Measurements from ENCODE around the gene GLI2. TPM values are rescaled to one million over a fixed set of nuclear protein-coding genes. Genes with fewer than 3 reads are reported as not detected.

The GLI2 gene
- total RNA-seq, 1 donor from 2014 or later, result 16.2 TPM

DNA sequence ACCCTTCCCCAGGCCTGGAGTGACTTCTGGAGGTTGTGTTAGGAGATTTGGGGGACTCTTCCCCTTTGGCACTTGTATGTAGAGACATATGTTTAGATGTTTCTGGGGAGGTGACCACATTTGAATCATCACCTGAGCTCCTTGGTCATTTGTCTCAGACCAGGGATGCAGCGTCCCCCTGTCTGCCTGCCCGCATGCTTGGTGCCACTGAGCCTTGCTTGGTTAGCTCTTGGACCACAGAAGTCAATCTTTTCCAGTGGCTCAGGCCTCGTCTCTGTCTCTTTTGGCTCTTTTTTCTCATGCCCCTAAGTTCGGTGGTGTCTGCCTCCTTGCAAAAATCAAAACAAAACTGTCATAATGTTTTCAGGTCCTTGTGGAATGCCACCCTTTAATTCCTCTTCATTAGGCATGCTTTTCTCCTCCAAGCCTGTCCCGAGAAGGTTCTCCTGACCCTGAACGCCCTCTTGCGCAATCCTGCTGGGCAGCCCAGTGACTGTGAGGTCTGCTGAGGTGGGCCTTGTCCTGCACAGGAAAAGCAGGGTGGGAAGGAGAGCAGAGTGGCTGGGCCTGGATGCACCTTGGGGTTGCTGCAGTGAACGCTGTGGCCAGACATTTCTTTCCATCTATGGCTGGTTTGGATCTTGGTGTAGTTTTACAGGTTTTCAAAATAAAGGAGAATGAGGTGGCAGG, 24.9 kb downstream of the GLI2 start:
- Histone ChIP-seq H3K4me1 (peaks cover 47% of the 10 kb centered on the region), H3K36me3 (no peaks in the 10 kb centered on the region), H3K27ac (peak overlapping the region; percentile 85), H3K4me3 (no peak overlapping the region), H3K27me3 (no peaks in the 10 kb centered on the region), H3K9me3 (no peaks in the 10 kb centered on the region)
- TF ChIP-seq POLR2A (IDR thresholded peaks at IDR 0.05) (no peak), POLR2AphosphoS5 (IDR thresholded peaks at IDR 0.05; ENCODE audit: insufficient read depth in 1 of 2, low read depth in 1 of 2) (no peak)
- TF ChIP-seq, protein P1, sequence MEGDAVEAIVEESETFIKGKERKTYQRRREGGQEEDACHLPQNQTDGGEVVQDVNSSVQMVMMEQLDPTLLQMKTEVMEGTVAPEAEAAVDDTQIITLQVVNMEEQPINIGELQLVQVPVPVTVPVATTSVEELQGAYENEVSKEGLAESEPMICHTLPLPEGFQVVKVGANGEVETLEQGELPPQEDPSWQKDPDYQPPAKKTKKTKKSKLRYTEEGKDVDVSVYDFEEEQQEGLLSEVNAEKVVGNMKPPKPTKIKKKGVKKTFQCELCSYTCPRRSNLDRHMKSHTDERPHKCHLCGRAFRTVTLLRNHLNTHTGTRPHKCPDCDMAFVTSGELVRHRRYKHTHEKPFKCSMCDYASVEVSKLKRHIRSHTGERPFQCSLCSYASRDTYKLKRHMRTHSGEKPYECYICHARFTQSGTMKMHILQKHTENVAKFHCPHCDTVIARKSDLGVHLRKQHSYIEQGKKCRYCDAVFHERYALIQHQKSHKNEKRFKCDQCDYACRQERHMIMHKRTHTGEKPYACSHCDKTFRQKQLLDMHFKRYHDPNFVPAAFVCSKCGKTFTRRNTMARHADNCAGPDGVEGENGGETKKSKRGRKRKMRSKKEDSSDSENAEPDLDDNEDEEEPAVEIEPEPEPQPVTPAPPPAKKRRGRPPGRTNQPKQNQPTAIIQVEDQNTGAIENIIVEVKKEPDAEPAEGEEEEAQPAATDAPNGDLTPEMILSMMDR (IDR thresholded peaks at IDR 0.05), result no peak
- DNase-seq (ENCODE audit: extremely low spot score in 2 of 2), result no peak
- intact Hi-C loops (cut with DNase I), result no loop called here

DNA sequence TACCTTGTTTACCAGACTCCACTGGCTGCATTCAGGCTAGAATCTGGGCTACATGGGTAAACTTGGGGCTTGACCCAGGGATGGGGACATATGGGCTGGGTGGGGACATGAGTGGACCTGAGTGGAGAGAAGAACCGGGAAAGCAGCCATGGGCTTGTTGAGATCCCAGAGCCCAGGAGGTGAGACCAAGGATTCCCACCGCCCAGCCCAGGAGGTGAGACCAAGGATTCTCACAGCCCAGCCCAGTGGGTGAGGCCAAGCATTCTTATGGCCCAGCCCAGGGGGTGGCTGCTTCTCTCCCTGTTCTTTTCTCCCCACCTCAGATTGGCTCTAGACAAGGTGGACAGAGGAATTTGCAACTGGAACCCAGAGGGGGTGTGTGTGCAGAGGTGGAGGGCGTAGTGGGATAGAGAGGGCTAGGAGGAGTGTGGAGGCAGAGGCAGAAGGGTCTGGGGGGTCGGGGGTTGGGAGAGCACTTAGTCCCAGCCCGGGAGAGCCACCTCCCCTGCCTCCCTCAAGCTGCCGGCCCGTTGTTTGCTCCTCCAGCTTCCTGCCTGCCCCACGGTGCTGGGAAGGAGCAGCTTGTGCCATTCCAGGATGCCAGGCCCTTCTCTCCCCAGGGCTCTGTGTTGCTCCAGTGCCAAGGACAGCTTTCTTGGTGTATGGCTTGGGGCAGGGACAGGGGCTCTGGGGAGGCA, 25.6 kb downstream of the GLI2 start:
- no peak for DNase-seq (ENCODE audit: extremely low spot score in 2 of 2)
- Histone ChIP-seq H3K4me1 (peaks cover 52% of the 10 kb centered on the region), H3K9me3 (no peaks in the 10 kb centered on the region), H3K27me3 (no peaks in the 10 kb centered on the region), H3K27ac (no peak overlapping the region), H3K36me3 (no peaks in the 10 kb centered on the region), H3K4me3 (no peak overlapping the region)
- intact Hi-C loops (cut with DNase I), result no loop called here
- TF ChIP-seq, protein P1 (IDR thresholded peaks at IDR 0.05), result no peak
- TF ChIP-seq POLR2A (IDR thresholded peaks at IDR 0.05) (no peak), POLR2AphosphoS5 (IDR thresholded peaks at IDR 0.05; ENCODE audit: insufficient read depth in 1 of 2, low read depth in 1 of 2) (no peak)

GRCh38 chr2:120761911-120762310, 26.2 kb downstream of the GLI2 start:
- H3K27ac ChIP-seq, result no peak overlapping the region
- H3K27me3 ChIP-seq, result no peaks in the 10 kb centered on the region
- no peak for DNase-seq (ENCODE audit: extremely low spot score in 2 of 2)
- no peaks in the 10 kb centered on the region for H3K36me3 ChIP-seq
- no peaks in the 10 kb centered on the region for H3K9me3 ChIP-seq
- peaks cover 54% of the 10 kb centered on the region for H3K4me1 ChIP-seq
- intact Hi-C loops (cut with DNase I), result no loop called here
- TF ChIP-seq, protein P1 (IDR thresholded peaks at IDR 0.05), result no peak
- TF ChIP-seq POLR2AphosphoS5 (IDR thresholded peaks at IDR 0.05; ENCODE audit: insufficient read depth in 1 of 2, low read depth in 1 of 2) (no peak), POLR2A (IDR thresholded peaks at IDR 0.05) (no peak)
- H3K4me3 ChIP-seq, result no peak overlapping the region

DNA sequence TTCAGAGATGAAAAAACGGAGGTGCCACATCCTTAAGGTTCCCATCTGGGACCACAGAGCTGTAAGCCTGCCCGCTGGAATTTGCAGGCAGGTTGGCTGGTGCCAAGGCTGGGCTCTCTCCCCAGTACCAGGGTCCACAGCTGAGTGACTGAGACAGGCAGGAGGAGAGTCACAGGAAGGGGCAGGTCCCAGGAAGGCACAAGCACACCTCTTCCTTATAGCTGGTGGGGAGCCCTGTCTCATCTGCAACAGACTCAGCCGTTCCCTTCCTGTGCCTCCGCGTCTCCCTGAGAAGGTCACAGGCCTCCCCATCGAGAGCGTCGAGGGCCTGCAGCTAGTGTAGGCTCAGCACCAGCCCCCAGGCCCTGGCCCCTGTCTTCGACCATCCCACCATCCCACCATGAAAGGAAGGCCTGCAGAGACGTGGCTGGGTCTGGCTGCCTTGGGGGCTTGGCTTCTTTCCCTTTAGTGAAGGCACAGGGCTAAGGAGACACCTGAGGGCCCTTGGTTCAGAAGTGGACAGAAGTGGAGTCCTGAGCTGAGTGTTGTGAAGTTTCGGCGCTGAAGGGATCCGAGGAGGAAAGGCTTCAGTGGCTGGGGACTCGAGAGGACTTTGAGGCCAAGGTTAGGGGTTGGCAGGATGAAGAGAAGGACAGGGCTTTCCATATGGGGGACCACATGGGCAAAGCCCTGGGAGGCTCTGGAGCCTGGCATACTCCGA, 26.8 kb downstream of the GLI2 start:
- DNase-seq (ENCODE audit: extremely low spot score in 2 of 2), result no peak

More for the DNA sequence above, 26.8 kb downstream of the GLI2 start:
- H3K36me3 ChIP-seq, result no peaks in the 10 kb centered on the region
- TF ChIP-seq POLR2AphosphoS5 (IDR thresholded peaks at IDR 0.05; ENCODE audit: insufficient read depth in 1 of 2, low read depth in 1 of 2) (no peak), POLR2A (IDR thresholded peaks at IDR 0.05) (no peak)
- TF ChIP-seq, protein P1 (IDR thresholded peaks at IDR 0.05), result no peak
- no peak overlapping the region for H3K27ac ChIP-seq
- peaks cover 52% of the 10 kb centered on the region for H3K4me1 ChIP-seq
- no peaks in the 10 kb centered on the region for H3K27me3 ChIP-seq
- no peaks in the 10 kb centered on the region for H3K9me3 ChIP-seq
- H3K4me3 ChIP-seq, result no peak overlapping the region
- intact Hi-C loops (cut with DNase I), result no loop called here

All from vagina (tissue), 2 donors.